Measurements from ENCODE around the gene SRPX2.

- TF ChIP-seq, protein P1, sequence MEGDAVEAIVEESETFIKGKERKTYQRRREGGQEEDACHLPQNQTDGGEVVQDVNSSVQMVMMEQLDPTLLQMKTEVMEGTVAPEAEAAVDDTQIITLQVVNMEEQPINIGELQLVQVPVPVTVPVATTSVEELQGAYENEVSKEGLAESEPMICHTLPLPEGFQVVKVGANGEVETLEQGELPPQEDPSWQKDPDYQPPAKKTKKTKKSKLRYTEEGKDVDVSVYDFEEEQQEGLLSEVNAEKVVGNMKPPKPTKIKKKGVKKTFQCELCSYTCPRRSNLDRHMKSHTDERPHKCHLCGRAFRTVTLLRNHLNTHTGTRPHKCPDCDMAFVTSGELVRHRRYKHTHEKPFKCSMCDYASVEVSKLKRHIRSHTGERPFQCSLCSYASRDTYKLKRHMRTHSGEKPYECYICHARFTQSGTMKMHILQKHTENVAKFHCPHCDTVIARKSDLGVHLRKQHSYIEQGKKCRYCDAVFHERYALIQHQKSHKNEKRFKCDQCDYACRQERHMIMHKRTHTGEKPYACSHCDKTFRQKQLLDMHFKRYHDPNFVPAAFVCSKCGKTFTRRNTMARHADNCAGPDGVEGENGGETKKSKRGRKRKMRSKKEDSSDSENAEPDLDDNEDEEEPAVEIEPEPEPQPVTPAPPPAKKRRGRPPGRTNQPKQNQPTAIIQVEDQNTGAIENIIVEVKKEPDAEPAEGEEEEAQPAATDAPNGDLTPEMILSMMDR (IDR thresholded peaks at IDR 0.05; ENCODE audit: borderline replicate concordance, extremely low read depth, low read length, poor library complexity, severe bottlenecking) = no peak
- no peak for TF ChIP-seq EZH2 (IDR thresholded peaks at IDR 0.05; ENCODE audit: borderline replicate concordance, low read depth, low read length, severe bottlenecking)
Observed at GRCh38 chrX:100700809-100701208, 56.8 kb downstream of the SRPX2 start.

Data from DND-41 (cell line).